Esophagus muscularis mucosa (tissue), 4 donors: ENCODE data around the gene PRR15L. TPM values are rescaled to one million over a fixed set of nuclear protein-coding genes. Genes with fewer than 3 reads are reported as not detected.

Source experiments
- DNase-seq: peaks from one replicate; pipeline ENCODE4 v3.0.0-alpha.2; 2017; ENCODE audit errors: extremely low spot score
- H3K27ac ChIP-seq, 4 donors: fragments of 200-600 bp; sonication (generic); replicated peaks in 1 of 4; 1 replicate in 3 of 4; 2 replicates in 1 of 4; pipeline ENCODE4 v1.5.1; 2016 to 2019; ENCODE audit warnings: mild to moderate bottlenecking in 1 of 4
- H3K27me3 ChIP-seq, 4 donors: fragments of 200-600 bp; sonication (generic); one replicate each; pipeline versions ENCODE4 v1.5.1 to v1.6.0; 2016 to 2019
- H3K36me3 ChIP-seq, 4 donors: fragments of 200-600 bp; sonication (generic); one replicate each; pipeline ENCODE4 v1.5.1; 2016 to 2019
- H3K4me1 ChIP-seq, 4 donors: fragments of 200-600 bp; sonication (generic); one replicate each; pipeline ENCODE4 v1.5.1; 2016 to 2019
- H3K4me3 ChIP-seq, 4 donors: fragments of 200-600 bp; sonication (generic); 1 replicate in 2 of 4; 2 replicates in 2 of 4; pipeline ENCODE4 v1.5.1; 2016 to 2019; ENCODE audit warnings: mild to moderate bottlenecking in 4 of 4, moderate library complexity in 1 of 4
- H3K9me3 ChIP-seq, 4 donors: fragments of 200-600 bp; sonication (generic); 1 replicate in 3 of 4; 2 replicates in 1 of 4; pipeline ENCODE4 v1.5.1; 2016 to 2019
- CTCF ChIP-seq, 3 experiments: fragments of 200-600 bp in 2 of 3; fragments of 450-650 bp in 1 of 3; sonication (generic) in 2 of 3; IDR thresholded peaks; one replicate each; pipeline ENCODE4 v1.5.1; 2017 to 2019; ENCODE audit warnings: antibody characterized with exemption in 3 of 3, mild to moderate bottlenecking in 2 of 3, moderate library complexity in 1 of 3
- EP300 ChIP-seq: sonication (generic); formaldehyde crosslinking; IDR thresholded peaks from one replicate; pipeline ENCODE4 v1.6.1; 2017; ENCODE audit warnings: antibody characterized with exemption
- POLR2A ChIP-seq: fragments of 450-650 bp; IDR thresholded peaks from one replicate; pipeline ENCODE4 v1.6.1; 2017; ENCODE audit warnings: antibody characterized with exemption, moderate library complexity, mild to moderate bottlenecking, low read depth
- POLR2AphosphoS5 ChIP-seq, 2 donors: sonication (generic); formaldehyde crosslinking; IDR thresholded peaks; one replicate each; pipeline ENCODE4 v1.6.1; 2017; ENCODE audit warnings: antibody characterized with exemption in 2 of 2
- WGBS: methylation state at CpG from one replicate; pipeline ENCODE4 v1.1.5; 2018; 5-methylcytosine and 5-hydroxymethylcytosine counted together
- intact Hi-C: fragments of 100-400 bp; cut with DNase I; formaldehyde crosslinking; loops from one replicate; pipeline ENCODE4 v1.15.1; 2023
- total RNA-seq, 4 donors: library from RNA; depleted of rRNA; stranded (reverse); fragments of >200 nt; gene quantifications; one replicate each; pipeline versions ENCODE4 v1.1.0 to v1.2.1, GENCODE V29; 2016

The PRR15L gene
- total RNA-seq, 4 donors from 2014 or later = not detected

GRCh38 chr17:47998044-47998443 lies 40.4 kb upstream of the PRR15L start:
- TF ChIP-seq EP300 = no peak
- no peak for TF ChIP-seq CTCF (IDR thresholded peaks at IDR 0.05)
- TF ChIP-seq POLR2A = no peak
- no peak for TF ChIP-seq POLR2AphosphoS5 (IDR thresholded peaks at IDR 0.05)
- no peak for DNase-seq
- WGBS = 95% methylated on average over 7 of the region's 7 CpGs

GRCh38 chr17:47997586-47997985 lies 39.9 kb upstream of the PRR15L start:
- no peak for DNase-seq
- Histone ChIP-seq H3K27ac (no peak overlapping the region), H3K9me3 (no peaks in the 10 kb centered on the region), H3K27me3 (peaks cover 0 to 41% (median 0%) of the 10 kb centered on the region in 4 donors), H3K36me3 (no peaks in the 10 kb centered on the region), H3K4me3 (no peak overlapping the region), H3K4me1 (peaks cover 0 to 12% (median 10%) of the 10 kb centered on the region in 4 donors)
- 70% methylated on average over 7 of the region's 7 CpGs for WGBS
- intact Hi-C loops = no loop called here
- TF ChIP-seq POLR2A = no peak
- TF ChIP-seq POLR2AphosphoS5 (IDR thresholded peaks at IDR 0.05) = no peak
- no peak for TF ChIP-seq CTCF (IDR thresholded peaks at IDR 0.05)
- TF ChIP-seq EP300 = no peak

More at GRCh38 chr17:47998044-47998443, 40.4 kb upstream of the PRR15L start:
- Histone ChIP-seq H3K36me3 (no peaks in the 10 kb centered on the region), H3K27me3 (peaks cover 0 to 41% (median 0%) of the 10 kb centered on the region in 4 donors), H3K4me3 (no peak overlapping the region), H3K4me1 (peaks cover 3 to 17% (median 15%) of the 10 kb centered on the region in 4 donors), H3K9me3 (no peaks in the 10 kb centered on the region), H3K27ac (no peak overlapping the region)
- intact Hi-C loops = no loop called here

DNA sequence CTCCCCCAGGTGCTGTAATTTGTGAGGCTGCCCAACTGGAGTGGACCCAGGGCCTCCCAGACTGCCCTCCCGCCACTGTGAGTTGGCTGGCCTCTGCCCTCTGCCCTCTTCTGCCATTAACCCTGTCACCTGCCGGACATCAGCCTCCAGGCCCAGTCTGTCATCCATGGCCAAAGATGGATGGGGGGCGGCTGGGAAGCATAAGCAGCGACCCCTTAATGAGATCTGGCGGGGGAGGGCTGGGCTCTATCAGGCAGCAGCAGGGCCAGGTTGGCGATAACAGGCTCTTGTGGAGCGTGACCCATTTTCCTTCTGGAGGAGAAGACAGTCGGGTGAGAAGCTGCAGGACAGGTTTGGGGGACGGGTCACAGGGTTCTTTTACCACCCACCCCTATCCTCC lies 38.5 kb upstream of the PRR15L start:
- intact Hi-C loops = no loop called here
- no peaks in the 10 kb centered on the region for H3K9me3 ChIP-seq
- H3K27ac ChIP-seq = no peak overlapping the region
- TF ChIP-seq POLR2A = no peak
- TF ChIP-seq EP300 = no peak
- TF ChIP-seq CTCF (IDR thresholded peaks at IDR 0.05) = no peak
- no peak for TF ChIP-seq POLR2AphosphoS5 (IDR thresholded peaks at IDR 0.05)
- DNase-seq = no peak
- no peaks in the 10 kb centered on the region for H3K36me3 ChIP-seq
- WGBS = 75% methylated on average over 9 of the region's 9 CpGs
- no peaks in the 10 kb centered on the region for H3K4me1 ChIP-seq
- no peak overlapping the region for H3K4me3 ChIP-seq
- peaks cover 0 to 41% (median 0%) of the 10 kb centered on the region in 4 donors for H3K27me3 ChIP-seq

DNA sequence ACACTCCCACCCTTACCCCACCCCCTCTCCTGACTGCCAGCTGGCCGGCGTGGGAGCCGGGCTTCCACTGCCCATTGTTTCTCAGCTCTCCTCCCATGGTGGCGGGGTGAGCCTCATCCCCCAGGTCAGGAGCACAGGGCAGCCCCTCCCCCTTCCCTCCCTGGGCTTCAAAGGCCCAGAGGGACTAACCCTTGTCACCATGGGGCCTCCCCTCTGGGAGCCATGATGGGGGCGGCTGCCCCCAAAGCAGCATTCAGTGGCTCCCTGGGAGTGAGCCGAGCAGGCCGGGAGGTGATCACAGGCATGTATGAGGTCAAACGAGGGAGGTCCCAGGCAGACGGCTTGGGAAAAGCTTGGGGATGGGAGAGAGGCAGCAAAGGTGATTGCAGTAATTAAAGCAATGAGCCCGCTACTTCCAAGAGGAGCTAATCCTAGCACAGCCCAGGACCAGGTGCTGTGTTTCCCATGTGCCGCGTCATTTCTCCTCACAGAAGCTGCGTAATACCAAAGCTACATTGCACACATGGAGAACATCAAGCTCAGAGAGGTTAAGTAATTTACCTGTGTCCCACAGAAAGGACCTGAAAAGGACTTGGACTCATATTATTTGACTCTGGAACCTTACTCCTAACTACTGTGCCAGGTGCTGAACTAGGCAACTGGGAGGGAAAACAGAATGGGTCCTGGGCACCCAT lies 37.7 kb upstream of the PRR15L start:
- no peaks in the 10 kb centered on the region for H3K9me3 ChIP-seq
- DNase-seq = no peak
- H3K27me3 ChIP-seq = peaks cover 0 to 41% (median 0%) of the 10 kb centered on the region in 4 donors
- no peak overlapping the region for H3K27ac ChIP-seq
- intact Hi-C loops = no loop called here
- H3K4me3 ChIP-seq = no peak overlapping the region
- no peaks in the 10 kb centered on the region for H3K4me1 ChIP-seq
- H3K36me3 ChIP-seq = no peaks in the 10 kb centered on the region
- WGBS = 77% methylated on average over 8 of the region's 13 CpGs
- no peak for TF ChIP-seq POLR2A
- no peak for TF ChIP-seq POLR2AphosphoS5 (IDR thresholded peaks at IDR 0.05)
- no peak for TF ChIP-seq CTCF (IDR thresholded peaks at IDR 0.05)
- no peak for TF ChIP-seq EP300
